NCI-H1436 (cell line): ENCODE results near the gene CCDC43.

ENCODE experiments used
- DNase-seq: peaks from one replicate; lab custom pipeline; 2025; lab: John Stamatoyannopoulos, UW

CCDC43 gene

DNA sequence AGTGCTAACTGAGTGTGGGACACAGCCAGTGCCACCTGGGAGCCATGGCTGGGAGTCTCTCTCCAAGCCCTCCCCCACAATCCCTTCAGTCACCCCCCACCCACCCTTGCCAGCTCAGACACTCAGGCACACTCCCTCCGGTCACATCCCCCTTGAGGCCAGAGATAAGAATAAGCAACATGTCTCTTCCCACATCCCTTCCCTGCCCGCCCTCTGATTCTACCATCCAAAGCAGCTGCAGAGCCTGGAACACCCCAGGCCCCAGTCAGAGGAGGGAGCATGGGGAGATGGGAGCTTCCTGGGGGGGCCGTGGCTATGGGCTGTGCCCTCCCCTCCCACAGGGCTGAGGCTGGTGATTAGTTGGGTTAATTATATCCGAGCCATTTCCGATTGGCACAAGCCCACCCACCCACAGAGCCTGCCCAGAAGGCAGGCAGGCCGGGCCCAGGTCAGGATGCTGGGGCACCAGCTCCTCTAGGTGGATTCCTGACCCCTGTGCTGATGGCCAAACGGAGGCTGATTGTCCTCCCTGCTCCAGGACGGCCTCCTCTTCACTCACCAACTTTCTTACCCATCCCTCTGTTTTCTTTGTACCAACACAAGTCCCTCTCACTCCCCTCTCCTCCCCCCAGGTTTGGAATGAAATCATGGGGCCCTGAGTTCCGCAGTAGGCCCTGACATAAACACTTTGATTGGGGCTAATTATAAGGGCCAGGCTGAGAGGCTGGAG is 61.9 kb downstream of the CCDC43 start:
- DNase-seq = no peak
